Left colon (tissue), 2 donors: ENCODE results near the gene SERPINB6. TPM values are rescaled to one million over a fixed set of nuclear protein-coding genes. Genes with fewer than 3 reads are reported as not detected.
"Not testable (repeated sequence)": the region's sequence is repeated elsewhere in the genome, so short reads cannot be mapped to it uniquely, and the experiment has no call there.

ENCODE experiments used
- ATAC-seq: fragments of 200-7000 bp; cut with Tn5 transposase; one replicate; pipeline ENCODE4 v1.9.1; 2020; ENCODE audit warnings: mild to moderate bottlenecking, moderate library complexity
- DNase-seq, 2 donors: peaks; one replicate each; pipeline ENCODE4 v3.0.0-alpha.2; 2020
- intact Hi-C, 2 donors: fragments of 100-400 bp; cut with DNase I in 1 of 2; cut with micrococcal nuclease in 1 of 2; formaldehyde crosslinking; loops; one replicate each; pipeline versions ENCODE4 v1.11.2 to v1.14.0; 2022; cut with DNase I, micrococcal nuclease
- total RNA-seq, 2 donors: library from RNA; stranded (reverse); fragmentation: NEBNext Ultra II Directional; extraction: Animal tissue kit (Norgen Biotek cat#: 25700); gene quantifications; one replicate each; pipeline ENCODE4 v1.2.1, GENCODE V29; 2021
- donor health status: DM: no; HTN: no; CAD: no.
- donor health status: DM: yes; HTN: yes; CAD: no.

SERPINB6 gene
- total RNA-seq, 2 donors from 2014 or later: 182 to 192 TPM

GRCh38 chr6:2909051-2909606 lies 62.2 kb downstream of the SERPINB6 start:
- DNase-seq, ATAC-seq, intact Hi-C loops: not testable (repeated sequence)

DNA sequence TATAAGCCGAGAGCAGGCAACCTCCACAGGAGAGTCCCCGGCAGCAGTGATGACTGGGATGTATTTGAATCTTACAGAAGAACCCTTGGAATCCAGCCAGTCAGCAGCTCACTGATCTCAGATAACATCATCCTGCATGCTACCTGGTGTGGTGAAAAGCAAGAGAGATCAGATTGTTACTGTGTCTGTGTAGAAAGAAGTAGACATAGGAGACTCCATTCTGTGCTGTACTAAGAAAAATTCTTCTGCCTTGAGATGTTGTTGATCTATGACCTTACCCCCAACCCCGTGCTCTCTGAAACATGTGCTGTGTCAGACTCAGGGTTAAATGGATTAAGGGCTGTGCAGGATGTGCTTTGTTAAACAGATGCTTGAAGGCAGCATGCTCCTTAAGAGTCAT lies 62.9 kb downstream of the SERPINB6 start:
- DNase-seq, intact Hi-C loops, ATAC-seq: not testable (repeated sequence)

DNA sequence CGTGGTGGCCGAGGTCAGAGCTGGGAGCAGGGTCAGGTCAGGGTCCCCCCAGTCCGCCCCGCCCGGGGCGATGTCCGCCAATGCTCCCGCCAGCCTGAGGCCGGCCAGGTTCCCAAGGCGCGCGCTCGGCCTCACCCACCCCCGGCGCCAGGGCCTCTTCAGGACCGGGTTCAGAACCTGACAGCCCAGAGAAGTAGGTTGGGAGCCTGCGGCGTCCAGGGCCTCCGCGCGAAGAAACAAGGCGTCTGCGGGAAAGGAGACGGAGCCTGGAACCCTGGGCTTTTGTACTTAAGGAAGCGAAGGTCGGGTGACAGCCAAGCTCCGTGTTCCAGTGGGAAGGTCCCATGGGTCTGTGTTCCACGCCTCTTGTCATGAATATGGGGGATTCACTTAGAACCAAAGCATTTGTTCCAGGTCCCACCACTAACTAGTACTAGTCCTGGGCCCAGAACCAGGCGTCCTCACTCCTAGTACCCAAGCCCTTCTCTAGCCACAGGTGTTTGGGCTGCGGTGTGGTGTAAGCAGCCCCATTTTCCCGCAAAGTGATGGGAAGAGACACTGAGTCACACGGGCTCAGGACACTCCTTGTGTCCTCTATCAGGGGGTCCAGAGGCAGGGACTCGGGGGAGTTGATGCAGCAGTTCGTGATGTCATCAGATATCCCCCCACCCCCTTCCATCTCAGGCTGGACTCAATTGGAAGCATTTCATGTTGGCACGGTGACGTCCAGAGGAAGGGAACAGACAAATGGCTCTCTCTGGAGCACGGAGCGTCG lies 67.8 kb downstream of the SERPINB6 start:
- DNase-seq, intact Hi-C loops: not testable (repeated sequence)
- ATAC-seq: peak; percentile 79

DNA sequence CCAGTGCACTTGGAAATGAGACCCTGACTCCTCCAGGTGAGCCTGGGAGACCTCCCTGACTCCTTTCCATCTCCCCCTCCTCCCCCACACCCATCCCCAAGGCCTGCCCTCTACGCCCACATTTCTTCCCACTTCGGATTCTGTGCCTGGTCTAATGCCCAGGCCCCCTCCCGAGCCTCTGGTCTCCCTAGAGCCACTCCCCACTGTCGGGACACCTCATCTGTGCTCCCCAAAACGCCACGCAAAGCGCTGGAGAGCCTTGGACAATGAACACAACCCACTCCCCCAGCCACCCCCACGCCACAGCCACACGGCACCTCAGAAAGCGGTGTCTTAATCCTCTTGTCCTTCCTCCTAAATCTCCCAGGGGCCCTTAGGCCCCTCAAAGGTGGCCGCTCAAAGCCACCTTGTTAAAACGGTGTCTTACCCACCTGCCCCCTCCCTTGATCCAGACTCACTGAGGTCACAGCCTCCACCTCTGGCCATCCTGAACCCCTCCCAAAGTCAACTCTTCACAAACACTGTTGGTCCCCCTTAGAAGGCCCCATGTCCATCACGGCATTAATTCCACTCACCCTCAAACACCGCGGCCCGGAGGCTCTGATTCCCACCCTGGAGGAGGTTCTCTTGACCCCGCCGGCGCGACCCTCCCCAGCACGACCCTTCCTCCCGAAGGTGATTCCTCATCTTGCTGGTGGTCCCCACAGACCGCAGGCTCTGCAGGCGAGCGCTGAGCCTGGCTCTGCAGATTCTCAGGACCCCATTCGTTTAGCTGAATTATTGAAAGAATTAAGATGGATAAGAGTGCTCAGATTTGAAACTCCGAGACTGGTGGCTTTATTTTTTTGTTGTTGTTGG lies 69.5 kb downstream of the SERPINB6 start:
- ATAC-seq, intact Hi-C loops, DNase-seq: not testable (repeated sequence)

GRCh38 chr6:2900821-2901644 lies 70.3 kb downstream of the SERPINB6 start:
- DNase-seq (no peak), ATAC-seq (no peak)
- intact Hi-C loops: no loop called here

DNA sequence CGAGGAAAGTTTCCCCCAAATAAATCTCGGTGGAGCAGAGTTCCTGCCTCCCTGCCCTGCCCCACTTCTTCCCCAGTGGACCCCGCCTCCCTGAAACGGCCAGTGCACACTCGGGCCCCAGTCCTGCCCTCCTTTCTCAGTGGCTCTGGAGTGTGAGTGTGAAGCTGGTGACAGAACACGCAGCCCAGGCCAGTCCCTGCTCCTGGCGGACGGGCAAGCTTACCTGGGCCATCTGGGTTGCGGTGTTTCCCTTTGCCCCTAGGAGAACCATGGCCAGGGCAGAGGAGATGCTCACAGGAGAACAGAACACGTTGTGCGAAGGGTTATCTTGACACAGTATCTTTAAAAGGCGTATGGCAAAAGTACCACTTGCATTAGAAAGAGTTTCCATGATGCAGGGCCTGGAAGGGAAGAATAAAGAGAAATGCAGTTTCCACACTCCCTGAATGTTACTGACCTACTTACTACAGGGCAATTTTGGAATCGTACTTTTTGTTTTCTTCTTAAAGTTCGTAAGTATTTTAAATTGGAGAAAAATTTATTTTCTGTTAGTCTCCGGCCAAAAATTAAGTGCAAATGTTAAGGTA lies 71.1 kb downstream of the SERPINB6 start:
- intact Hi-C loops: no loop called here
- ATAC-seq: no peak

DNA sequence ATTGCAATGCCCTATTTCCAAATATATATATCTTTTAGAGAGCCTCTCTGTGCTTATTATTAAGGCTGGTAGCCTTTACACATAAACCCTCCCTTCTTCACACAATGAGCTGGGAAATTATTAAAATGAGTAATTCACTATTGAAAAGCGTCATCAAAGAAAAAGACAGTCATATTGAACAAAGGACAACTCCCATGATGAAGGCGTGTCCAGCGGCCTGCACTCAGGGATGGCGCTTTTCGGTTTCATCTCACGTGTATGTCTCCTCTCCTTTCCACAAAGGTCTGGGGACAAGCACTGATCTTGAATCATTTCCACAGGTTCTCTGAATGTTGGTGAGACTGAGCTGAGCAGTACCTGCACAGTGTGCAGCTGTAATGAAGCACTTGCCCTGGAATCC lies 71.8 kb downstream of the SERPINB6 start:
- ATAC-seq (no peak), DNase-seq (no peak)
- intact Hi-C loops: no loop called here

More for the DNA sequence above, 71.1 kb downstream of the SERPINB6 start:
- no peak for DNase-seq

Other genes with a start within 250 kb of the SERPINB6 start
- under 1 TPM; 0.34 to 0.55 TPM for gene MYLK4, start 220.6 kb downstream of the SERPINB6 start, total RNA-seq
- gene WRNIP1, start 206.2 kb downstream of the SERPINB6 start, total RNA-seq: 10 to 100 TPM; 42.7 to 44.3 TPM
- 100 to 1,000 TPM; 168 to 208 TPM for gene SERPINB1, start 129.7 kb downstream of the SERPINB6 start, total RNA-seq
- gene SERPINB9, start 68.3 kb downstream of the SERPINB6 start, total RNA-seq: 1 to 10 TPM; 3.5 to 4.7 TPM
- gene NQO2, start 28.3 kb upstream of the SERPINB6 start, total RNA-seq: 10 to 100 TPM in 1 of 2 donors, 1 to 10 TPM in 1; 10.0 to 12.2 TPM
- 10 to 100 TPM; 30.2 to 35.0 TPM for gene RIPK1, start 96.9 kb upstream of the SERPINB6 start, total RNA-seq
- gene BPHL, start 147.1 kb upstream of the SERPINB6 start, total RNA-seq: 10 to 100 TPM; 25.5 to 27.6 TPM
- gene TUBB2A, start 186.0 kb upstream of the SERPINB6 start, total RNA-seq: 10 to 100 TPM; 19.5 to 54.3 TPM